Measurements from ENCODE around the gene HACD3. TPM values are rescaled to one million over a fixed set of nuclear protein-coding genes. Genes with fewer than 3 reads are reported as not detected.

HACD3 gene
- total RNA-seq, 4 donors from 2014 or later, result 31.3 to 50.9 (median 36.9) TPM

GRCh38 chr15:65516997-65517865, 13.0 kb upstream of the HACD3 start, which contains the start of gene DPP8:
DPP8 (minus strand) TSS chr15:65517689; CDS start chr15:65512553, 5,136 bp downstream.
- ATAC-seq (ENCODE audit: low FRiP score) (peak; percentile 99), DNase-seq (ENCODE audit: low spot score) (peak; percentile 63)
- no peak for TF ChIP-seq CTCF (IDR thresholded peaks at IDR 0.05)

- no peak for TF ChIP-seq CTCF (IDR thresholded peaks at IDR 0.05)
- ATAC-seq (ENCODE audit: low FRiP score) (no peak), DNase-seq (ENCODE audit: low spot score) (no peak)
Measured at GRCh38 chr15:65517866-65518207, 12.4 kb upstream of the HACD3 start.

- DNase-seq (ENCODE audit: low spot score) (no peak), ATAC-seq (ENCODE audit: low FRiP score) (no peak)
- TF ChIP-seq CTCF (IDR thresholded peaks at IDR 0.05), result no peak
Measured at GRCh38 chr15:65518633-65519285, 11.5 kb upstream of the HACD3 start.

- no peak for TF ChIP-seq CTCF (IDR thresholded peaks at IDR 0.05)
- DNase-seq (ENCODE audit: low spot score) (no peak), ATAC-seq (ENCODE audit: low FRiP score) (no peak)
Measured at GRCh38 chr15:65521350-65521749, 8.9 kb upstream of the HACD3 start.

- ATAC-seq (ENCODE audit: low FRiP score) (no peak), DNase-seq (ENCODE audit: low spot score) (no peak)
- TF ChIP-seq CTCF (IDR thresholded peaks at IDR 0.05), result no peak
Measured at GRCh38 chr15:65524226-65524625, 6.0 kb upstream of the HACD3 start.

- no peak for DNase-seq (ENCODE audit: low spot score)
- no peak for TF ChIP-seq CTCF (IDR thresholded peaks at IDR 0.05)
- no peak for ATAC-seq (ENCODE audit: low FRiP score)
Measured at GRCh38 chr15:65525622-65526021, 4.6 kb upstream of the HACD3 start.
